GM12864 (cell line): ENCODE measurements around the gene HVCN1.
"Not testable (repeated sequence)": the region's sequence is repeated elsewhere in the genome, so short reads cannot be mapped to it uniquely, and the experiment has no call there.

Experiments
- DNase-seq: peaks from one replicate; pipeline ENCODE4 v3.0.0-alpha.2; 2011; ENCODE audit warnings: low read depth
- H3K4me3 ChIP-seq: 2 replicates; pipeline ENCODE4 v1.5.1; 2011; ENCODE audit warnings: mild to moderate bottlenecking, low read depth, low read length, control low read depth
- TF ChIP-seq, protein P1 (sequence below): IDR thresholded peaks from 2 replicates; pipeline ENCODE4 v1.5.1; 2011; ENCODE audit warnings: low read depth, mild to moderate bottlenecking, moderate library complexity, low read length, control low read depth, inconsistent platforms; ENCODE audit errors: missing control alignments

The HVCN1 gene

DNA sequence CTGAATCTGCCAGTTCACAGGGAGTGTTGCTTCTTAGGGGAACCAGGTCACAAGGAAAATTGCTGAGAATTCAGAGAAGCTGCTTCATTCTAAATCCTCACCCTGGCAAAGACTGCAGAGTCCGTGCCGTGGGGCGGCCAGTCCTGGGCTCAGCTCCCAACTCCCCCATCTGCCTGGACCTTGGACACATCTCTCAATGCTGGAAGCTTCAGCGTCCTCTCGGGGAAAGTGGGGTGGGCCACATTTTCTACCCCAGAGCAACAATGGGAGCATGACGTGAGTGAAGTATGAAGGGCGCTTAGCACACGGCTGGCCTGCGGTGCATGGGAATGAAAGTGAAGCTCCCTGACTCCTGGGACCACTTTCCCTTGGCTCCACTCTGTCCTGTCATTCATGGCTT lies 31.2 kb downstream of the HVCN1 start:
- DNase-seq, result no peak

DNA sequence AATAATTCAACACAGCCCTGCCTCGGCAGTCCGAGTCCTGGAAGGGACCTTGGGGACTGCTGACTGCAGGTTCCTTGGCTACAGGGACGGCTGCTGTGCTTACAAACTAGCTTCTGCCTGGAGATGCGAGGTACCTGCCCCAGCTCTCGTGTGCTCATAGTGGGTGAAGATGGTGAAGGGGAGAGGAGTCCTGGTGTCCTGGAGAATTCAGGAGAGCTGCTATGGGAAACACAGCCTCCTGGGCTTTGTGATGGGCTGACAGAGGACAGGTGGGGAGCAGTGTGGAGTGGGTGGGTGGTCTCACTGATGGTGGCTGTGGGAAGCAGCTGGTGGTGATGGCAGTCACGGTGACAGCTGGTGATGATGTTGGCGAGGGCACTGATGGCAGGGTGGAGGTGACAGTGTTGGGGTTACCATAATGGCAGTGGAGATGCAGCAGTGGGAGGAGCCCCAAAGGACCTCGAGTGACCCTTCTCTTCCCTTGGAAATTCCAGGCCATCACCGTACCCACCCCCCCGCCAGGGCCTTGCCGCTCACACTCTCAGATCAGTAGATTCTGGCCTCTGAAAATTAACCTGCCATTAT lies 32.8 kb downstream of the HVCN1 start:
- H3K4me3 ChIP-seq, result no peak overlapping the region
- no peak for DNase-seq
- TF ChIP-seq, protein P1, sequence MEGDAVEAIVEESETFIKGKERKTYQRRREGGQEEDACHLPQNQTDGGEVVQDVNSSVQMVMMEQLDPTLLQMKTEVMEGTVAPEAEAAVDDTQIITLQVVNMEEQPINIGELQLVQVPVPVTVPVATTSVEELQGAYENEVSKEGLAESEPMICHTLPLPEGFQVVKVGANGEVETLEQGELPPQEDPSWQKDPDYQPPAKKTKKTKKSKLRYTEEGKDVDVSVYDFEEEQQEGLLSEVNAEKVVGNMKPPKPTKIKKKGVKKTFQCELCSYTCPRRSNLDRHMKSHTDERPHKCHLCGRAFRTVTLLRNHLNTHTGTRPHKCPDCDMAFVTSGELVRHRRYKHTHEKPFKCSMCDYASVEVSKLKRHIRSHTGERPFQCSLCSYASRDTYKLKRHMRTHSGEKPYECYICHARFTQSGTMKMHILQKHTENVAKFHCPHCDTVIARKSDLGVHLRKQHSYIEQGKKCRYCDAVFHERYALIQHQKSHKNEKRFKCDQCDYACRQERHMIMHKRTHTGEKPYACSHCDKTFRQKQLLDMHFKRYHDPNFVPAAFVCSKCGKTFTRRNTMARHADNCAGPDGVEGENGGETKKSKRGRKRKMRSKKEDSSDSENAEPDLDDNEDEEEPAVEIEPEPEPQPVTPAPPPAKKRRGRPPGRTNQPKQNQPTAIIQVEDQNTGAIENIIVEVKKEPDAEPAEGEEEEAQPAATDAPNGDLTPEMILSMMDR, result no peak

More for the DNA sequence above, 31.2 kb downstream of the HVCN1 start:
- no peak overlapping the region for H3K4me3 ChIP-seq
- TF ChIP-seq, protein P1, result no peak

DNA sequence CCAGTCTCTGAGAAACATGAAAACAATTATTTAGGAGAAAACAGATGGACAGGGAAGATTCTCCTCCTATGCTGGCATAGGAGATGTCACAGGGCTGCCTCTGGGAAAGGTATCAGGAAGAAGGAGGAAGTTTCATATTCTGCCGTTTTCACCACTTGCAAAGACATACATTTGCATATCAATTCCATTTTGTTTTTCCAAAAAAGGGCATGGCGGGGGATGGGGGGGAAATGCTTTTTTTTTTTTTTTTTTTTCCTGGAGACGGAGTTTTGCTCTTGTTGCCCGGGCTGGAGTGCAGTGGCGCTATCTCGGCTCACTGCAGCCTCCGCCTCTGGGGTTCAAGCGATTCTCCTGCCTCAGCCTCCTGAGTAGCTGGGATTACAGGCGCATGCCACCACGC lies 34.7 kb downstream of the HVCN1 start:
- not testable (repeated sequence) for H3K4me3 ChIP-seq, DNase-seq

DNA sequence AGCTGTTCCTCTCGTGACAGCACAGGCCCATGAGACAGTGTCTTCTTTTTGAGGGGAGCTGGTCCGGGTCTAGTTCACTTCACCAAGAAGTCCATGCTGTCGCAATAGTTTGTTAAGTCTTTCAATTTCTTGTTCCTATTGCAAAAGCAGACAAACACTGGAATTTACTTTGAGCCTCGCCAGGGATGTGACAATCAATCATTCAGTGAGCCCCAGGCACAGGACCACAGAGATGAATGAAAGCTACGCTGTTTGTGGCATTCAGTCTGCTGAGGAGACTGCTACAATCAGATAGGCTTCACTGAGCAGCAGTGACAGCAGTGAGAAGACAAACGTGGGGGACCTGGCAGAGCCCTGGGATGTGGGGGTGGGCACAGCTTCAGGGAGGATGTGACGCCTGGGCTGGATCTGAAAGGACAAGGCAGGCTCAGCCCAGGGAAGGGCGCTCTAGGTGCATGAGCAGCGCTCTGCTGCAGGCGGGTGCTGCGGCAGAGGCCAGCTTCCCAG lies 39.5 kb downstream of the HVCN1 start:
- DNase-seq, result no peak
- TF ChIP-seq, protein P1, result no peak
- H3K4me3 ChIP-seq, result no peak overlapping the region

DNA sequence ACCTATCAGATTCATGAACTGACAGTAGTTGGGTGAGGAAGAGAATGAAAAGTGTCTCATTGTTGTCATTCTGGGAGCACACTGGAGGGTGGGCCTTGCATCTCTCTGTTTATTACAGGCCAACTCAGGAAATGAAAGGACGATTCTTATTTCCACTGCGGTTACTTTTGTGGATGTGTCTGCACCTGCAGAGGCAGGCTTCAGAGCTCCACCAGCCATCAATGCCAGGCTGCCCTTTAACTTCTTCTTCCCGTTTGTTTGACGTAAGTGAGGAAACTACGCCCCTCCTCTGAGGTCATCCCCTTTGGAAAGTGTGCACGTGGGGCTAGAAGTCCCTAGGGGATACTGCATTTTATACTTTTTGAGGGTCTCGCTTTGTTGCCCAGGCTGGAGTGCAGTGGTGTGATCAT lies 41.3 kb downstream of the HVCN1 start:
- H3K4me3 ChIP-seq, result no peak overlapping the region
- TF ChIP-seq, protein P1, result no peak
- no peak for DNase-seq

DNA sequence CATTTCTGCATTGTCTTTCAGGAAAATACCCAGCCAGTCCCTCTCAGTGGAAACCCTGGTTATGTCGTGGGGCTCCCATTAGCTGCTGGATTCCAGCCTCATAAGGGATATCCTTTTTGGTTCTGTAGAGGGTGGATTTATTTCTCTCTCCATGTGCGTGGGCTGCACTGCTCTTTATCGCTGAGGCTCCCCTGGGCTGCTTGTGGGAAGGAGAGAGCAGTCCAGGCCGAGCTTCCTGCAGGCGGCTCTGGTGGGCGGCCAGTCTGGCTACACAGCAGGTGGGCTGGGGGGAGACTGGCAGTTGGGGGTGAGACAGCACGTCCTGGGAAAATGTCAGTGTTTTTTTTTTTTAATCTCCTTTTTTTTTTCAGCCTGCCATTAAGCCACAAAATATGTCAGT lies 47.4 kb downstream of the HVCN1 start:
- TF ChIP-seq, protein P1, result no peak
- no peak overlapping the region for H3K4me3 ChIP-seq
- no peak for DNase-seq

DNA sequence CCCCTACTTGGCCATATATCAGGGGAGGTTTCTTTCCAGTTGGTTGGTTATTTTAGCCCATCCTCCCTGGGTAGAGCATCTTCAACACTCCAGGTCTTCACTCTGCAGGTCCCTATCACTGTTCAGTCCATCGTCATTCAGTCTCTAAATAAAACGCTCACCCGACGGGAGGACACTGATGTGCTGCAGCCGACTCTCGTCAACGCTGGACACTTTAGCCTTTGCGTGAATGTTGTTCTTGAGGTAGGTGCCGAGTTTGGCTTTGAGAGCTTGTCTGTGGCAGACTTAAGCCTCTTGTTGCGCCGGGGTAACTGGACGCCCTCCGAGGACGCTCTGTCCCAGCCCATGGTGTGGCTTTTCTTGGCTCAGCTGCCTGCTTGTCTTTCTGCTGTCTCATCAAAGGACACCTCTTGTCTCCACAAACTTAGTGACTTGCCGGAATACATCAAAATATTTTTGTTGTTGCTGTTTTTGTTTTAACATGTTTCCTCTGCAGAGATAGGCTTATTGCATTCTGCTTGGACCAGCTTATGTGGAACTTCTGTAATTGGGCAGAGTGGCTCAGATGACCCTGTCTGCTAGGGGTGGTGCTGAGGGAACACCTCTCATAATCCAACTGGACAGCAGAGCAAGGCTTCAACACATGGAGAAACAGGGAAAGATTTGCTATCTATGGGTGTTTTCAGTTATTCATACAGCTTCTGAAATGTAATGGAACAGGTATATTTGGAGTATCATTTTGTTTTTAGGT lies 48.5 kb downstream of the HVCN1 start:
- H3K4me3 ChIP-seq, result no peak overlapping the region
- DNase-seq, result no peak
- TF ChIP-seq, protein P1, result no peak
